Panc1 (cell line): ENCODE measurements around the gene PGLYRP3. TPM values are rescaled to one million over a fixed set of nuclear protein-coding genes. Genes with fewer than 3 reads are reported as not detected.
A peak's percentile ranks its signal among the peaks of the same experiment; 100 is the strongest.

Experiments
- ATAC-seq: fragments of 200-7000 bp; cut with Tn5 transposase; 2 replicates; pipeline ENCODE4 v1.9.1; 2020; ENCODE audit warnings: mild to moderate bottlenecking, moderate library complexity
- BruUV-seq: library from RNA; stranded (reverse); fragments of 400-500 nt; replicated peaks from 2 replicates; lab custom pipeline; 2021; lab: Mats Ljungman, UMichigan
- CTCF ChIA-PET: fragments of 300-600 bp; sonication (Branson Sonifier 250); formaldehyde crosslinking; loops from one replicate; lab custom pipeline; 2022; ENCODE audit warnings: antibody characterized with exemption; lab: Charles Lee
- POLR2A ChIA-PET: fragments of 300-600 bp; sonication (Branson Sonifier 250); formaldehyde crosslinking; loops from one replicate; lab custom pipeline; 2022; ENCODE audit warnings: antibody characterized with exemption; lab: Charles Lee
- DNase-seq: peaks from one replicate; pipeline ENCODE4 v3.0.0-alpha.2; 2010; ENCODE audit warnings: low read depth, low spot score
- H3K27ac ChIP-seq: 2 replicates; pipeline ENCODE4 v1.5.1; 2011; ENCODE audit warnings: mild to moderate bottlenecking, low read length, inconsistent platforms
- H3K27me3 ChIP-seq: fragments of 200-500 bp; sonication (Bioruptor generic); 2 replicates; pipeline ENCODE4 v1.6.0; 2014; ENCODE audit warnings: low read length, inconsistent platforms; ENCODE audit not compliant: control insufficient read depth, insufficient read depth
- H3K36me3 ChIP-seq: fragments of 200-500 bp; sonication (Bioruptor generic); 2 replicates; pipeline ENCODE4 v1.5.1; 2014; ENCODE audit warnings: inconsistent platforms, mild to moderate bottlenecking, low read length, moderate library complexity; ENCODE audit not compliant: control insufficient read depth, insufficient read depth
- H3K4me1 ChIP-seq: 2 replicates; pipeline ENCODE4 v1.5.1; 2011; ENCODE audit warnings: inconsistent platforms, mild to moderate bottlenecking, low read length, moderate library complexity; ENCODE audit not compliant: control insufficient read depth, insufficient read depth
- H3K4me3 ChIP-seq, 2 experiments: 2 replicates each; pipeline ENCODE4 v1.5.1; 2011 to 2012; ENCODE audit warnings: low read depth in 2 of 2, low read length in 2 of 2, mild to moderate bottlenecking in 2 of 2, inconsistent platforms in 1 of 2, moderate library complexity in 1 of 2
- H3K9me3 ChIP-seq: fragments of 200-500 bp; sonication (Bioruptor generic); 2 replicates; pipeline ENCODE4 v1.5.1; 2014; ENCODE audit warnings: low read depth, mild to moderate bottlenecking, inconsistent platforms, low read length, moderate library complexity; ENCODE audit not compliant: control insufficient read depth, insufficient read depth
- CTCF ChIP-seq: fragments of 450-650 bp; IDR thresholded peaks from 2 replicates; pipeline ENCODE4 v1.5.1; 2017; ENCODE audit warnings: mild to moderate bottlenecking
- POLR2AphosphoS5 ChIP-seq: IDR thresholded peaks from 2 replicates; pipeline ENCODE4 v1.6.1; 2012; ENCODE audit warnings: mild to moderate bottlenecking, low read depth, low read length, moderate library complexity
- REST ChIP-seq, 2 experiments: IDR thresholded peaks; 2 replicates each; pipeline ENCODE4 v1.6.1; 2011 to 2012; ENCODE audit warnings: low read depth in 2 of 2, control low read depth in 1 of 2, low read length in 1 of 2, mild to moderate bottlenecking in 1 of 2, moderate library complexity in 1 of 2; ENCODE audit not compliant: insufficient read depth in 1 of 2
- SIN3A ChIP-seq: IDR thresholded peaks from 2 replicates; pipeline ENCODE4 v1.6.1; 2012; ENCODE audit warnings: low read depth, mild to moderate bottlenecking, low read length, moderate library complexity, borderline replicate concordance; ENCODE audit not compliant: insufficient read depth
- TCF7L2 ChIP-seq: IDR thresholded peaks from 2 replicates; pipeline ENCODE4 v1.6.1; 2011; ENCODE audit warnings: mild to moderate bottlenecking, low read depth, low read length, inconsistent platforms
- in situ Hi-C: cut with HindIII; loops from 2 replicates; pipeline ENCODE4 v1.10.0; 2016; ENCODE audit warnings: low sequenced_read_pairs, low pct_unique_long_range_greater_than_20kb
- intact Hi-C: fragments of 100-400 bp; cut with micrococcal nuclease; formaldehyde crosslinking; loops from one replicate; pipeline ENCODE4 v1.10.0; 2022; ENCODE audit not compliant: unreplicated experiment
- total RNA-seq: library from RNA; stranded (reverse); gene quantifications from one replicate; pipeline ENCODE4 v1.2.1, GENCODE V29; 2021; ENCODE audit not compliant: unreplicated experiment

PGLYRP3 gene
- total RNA-seq, 1 experiment from 2014 or later = not detected

GRCh38 chr1:153350321-153350957 is 37.7 kb upstream of the PGLYRP3 start:
- intact Hi-C loops = no loop called here
- in situ Hi-C loops = loop anchor here (10.0 to 25.0 kb wide), 2 partner anchors 144 to 262 kb away; partner anchors contain the start of genes S100A14 and S100A16
- H3K4me3 ChIP-seq = no peak overlapping the region
- BruUV-seq = no TSS peak
- ATAC-seq (no peak), DNase-seq (no peak)
- H3K4me1 ChIP-seq = peaks cover 7% of the 10 kb centered on the region; the same call in 1 of the 2 replicates
- TF ChIP-seq CTCF (no peak), SIN3A (no peak), REST (IDR thresholded peaks at IDR 0.05; ENCODE audit: insufficient read depth in 1 of 2, low read depth in 2 of 2, low read length in 1 of 2) (no peak), POLR2AphosphoS5 (no peak), TCF7L2 (no peak)
- no peak overlapping the region for H3K27ac ChIP-seq
- H3K36me3 ChIP-seq = no peaks in the 10 kb centered on the region
- ChIA-PET CTCF (no interaction called here), POLR2A (interaction anchor here (0.6 kb wide), 1 partner anchor 64 kb away, joined by 6 read pairs; no protein-coding TSS in a partner anchor)
- peaks cover 14% of the 10 kb centered on the region for H3K27me3 ChIP-seq
- no peaks in the 10 kb centered on the region for H3K9me3 ChIP-seq

- ChIA-PET CTCF (no interaction called here), POLR2A (interaction anchor here (0.6 kb wide), 1 partner anchor 65 kb away, joined by 6 read pairs; no protein-coding TSS in a partner anchor)
- H3K27me3 ChIP-seq = peaks cover 14% of the 10 kb centered on the region
- ATAC-seq = 0 out of 2 replicates have a peak, but pooled peaks have one; percentile 12
- no peak for DNase-seq
- intact Hi-C loops = no loop called here
- no TSS peak for BruUV-seq
- TF ChIP-seq REST (IDR thresholded peaks at IDR 0.05; ENCODE audit: insufficient read depth in 1 of 2, low read depth in 2 of 2, low read length in 1 of 2) (no peak), TCF7L2 (no peak), CTCF (no peak), POLR2AphosphoS5 (no peak), SIN3A (no peak)
- in situ Hi-C loops = loop anchor here (10.0 to 25.0 kb wide), 2 partner anchors 145 to 263 kb away; partner anchors contain the start of genes S100A14 and S100A16
- H3K4me1 ChIP-seq = peaks cover 7% of the 10 kb centered on the region; the same call in 1 of the 2 replicates
- H3K4me3 ChIP-seq = no peak overlapping the region
- no peaks in the 10 kb centered on the region for H3K9me3 ChIP-seq
- no peak overlapping the region for H3K27ac ChIP-seq
- H3K36me3 ChIP-seq = no peaks in the 10 kb centered on the region
Measured at GRCh38 chr1:153349363-153350320, 36.9 kb upstream of the PGLYRP3 start.
